Heart left ventricle (tissue), 16 donors: ENCODE data around the gene ACADL. TPM values are rescaled to one million over a fixed set of nuclear protein-coding genes. Genes with fewer than 3 reads are reported as not detected.

Experiments
- ATAC-seq, 4 donors: fragments of 200-7000 bp; cut with Tn5 transposase; one replicate each; pipeline ENCODE4 v1.9.1; 2020 to 2022; ENCODE audit warnings: moderate library complexity in 4 of 4, mild to moderate bottlenecking in 3 of 4, moderate number of reproducible peaks in 1 of 4
- DNase-seq, 5 donors: peaks; one replicate each; pipeline ENCODE4 v3.0.0-alpha.2; 2020
- H3K27ac ChIP-seq, 12 donors: fragments of 200-600 bp; sonication (generic) in 4 of 12; one replicate each; pipeline versions ENCODE4 v1.5.0 to v1.8.0; 2016 to 2022; ENCODE audit warnings: mild to moderate bottlenecking in 2 of 12
- H3K27me3 ChIP-seq, 9 donors: fragments of 200-600 bp; sonication (generic) in 2 of 9; one replicate each; pipeline versions ENCODE4 v1.5.1 to v1.8.0; 2016 to 2022; ENCODE audit warnings: mild to moderate bottlenecking in 3 of 9
- H3K36me3 ChIP-seq, 9 donors: fragments of 200-600 bp; sonication (generic) in 2 of 9; one replicate each; pipeline versions ENCODE4 v1.5.0 to v1.8.0; 2018 to 2022; ENCODE audit warnings: mild to moderate bottlenecking in 2 of 9
- H3K4me1 ChIP-seq, 12 donors: fragments of 200-600 bp; sonication (generic) in 4 of 12; one replicate each; pipeline versions ENCODE4 v1.5.0 to v1.8.0; 2016 to 2022; ENCODE audit warnings: mild to moderate bottlenecking in 3 of 12
- H3K4me3 ChIP-seq, 12 donors: fragments of 200-600 bp; sonication (generic) in 4 of 12; one replicate each; pipeline versions ENCODE4 v1.5.0 to v1.8.0; 2017 to 2022; ENCODE audit warnings: mild to moderate bottlenecking in 9 of 12, moderate library complexity in 4 of 12
- H3K9me3 ChIP-seq, 12 donors: fragments of 200-600 bp; sonication (generic) in 4 of 12; one replicate each; pipeline versions ENCODE4 v1.5.0 to v1.8.0; 2016 to 2022; ENCODE audit warnings: mild to moderate bottlenecking in 1 of 12
- POLR2A ChIP-seq, 2 donors: fragments of 450-650 bp; IDR thresholded peaks; one replicate each; pipeline ENCODE4 v1.6.1; 2017; ENCODE audit warnings: antibody characterized with exemption in 2 of 2, mild to moderate bottlenecking in 2 of 2, moderate library complexity in 2 of 2
- WGBS, 4 donors: extraction: QIAGEN DNeasy Blood & Tissue Kit in 2 of 4; methylation state at CpG; one replicate each; pipeline versions ENCODE4 v1.1.5 to v1.1.7; 2013 to 2018; 5-methylcytosine and 5-hydroxymethylcytosine counted together
- intact Hi-C, 10 donors: fragments of 100-400 bp; cut with DNase I; formaldehyde crosslinking; loops; one replicate each; pipeline versions ENCODE4 v1.11.1 to v1.14.2; 2022
- polyA plus RNA-seq, 2 donors: library from polyadenylated mRNA; stranded (reverse); fragments of 200-250 nt; gene quantifications; one replicate each; pipeline ENCODE4 v1.2.3, GENCODE V29; 2013
- total RNA-seq, 9 donors: library from RNA; depleted of rRNA in 2 of 9; stranded (reverse); fragments of >200 nt in 2 of 9; fragmentation: NEBNext Ultra II Directional in 3 of 9; extraction: Animal tissue kit (Norgen Biotek cat#: 25700) in 3 of 9; gene quantifications; one replicate each; pipeline versions ENCODE4 v1.1.0 to v1.2.4, GENCODE V29; 2016 to 2023
- TF ChIP-seq, protein P1 (sequence below), 12 donors: fragments of 200-600 bp; sonication (generic) in 4 of 12; IDR thresholded peaks; one replicate each; pipeline versions ENCODE4 v1.5.0 to v1.8.0; 2018 to 2022; ENCODE audit warnings: antibody characterized with exemption in 12 of 12, mild to moderate bottlenecking in 5 of 12
- donor health status: ischemic (EF 13 %, LVEDD 7.1; RV severe dilation, severe dysfunction).
- donor health status: healthy with polysubstance abuse.
- donor health status: DM: no; HTN: yes; CAD: no.
- donor health status: DM: no; HTN: no; CAD: no.
- donor health status: ischemic (EF 25% LVEDD 6.9; RV normal size, moderate dysfunction).
- donor health status: ischemic (EF 25% LVEDD 5.7; RV mildly dilated, moderate dysfunction).
- donor health status: healthy.
- donor health status: DM: yes; HTN: yes; CAD: no.
- donor health status: ischemic (EF 35%, LVEDD 5.7; RV mildly dilated, moderate dysfunction).
- donor health status: nonischemic (EF 11% LVEDD 7.7; RV severe dilation, severe dysfunction).
- donor health status: DM: yes; HTN: yes; CAD: no.
- donor health status: PGD.
- donor health status: ischemic (EF 29% LVEDD 5.4; RV normal size, mild dysfunction).
- donor health status: nonischemic (EF 23%, LVEDD 6.1; RV moderate dilation, normal function).

ACADL gene
- total and polyA plus RNA-seq, 11 donors, result 0.21 to 2.8 (median 0.49) TPM

GRCh38 chr2:210170446-210171303, 54.6 kb downstream of the ACADL start:
- H3K27ac ChIP-seq, result peak overlapping the region; percentile 97 to 100 (median 99)
- H3K4me1 ChIP-seq, result peaks cover 3 to 49% (median 35%) of the 10 kb centered on the region in 12 donors
- intact Hi-C loops, result loop anchor here in 6 of 10 donors (1.0 to 5.0 kb wide), 3 partner anchors 168 kb away; partner anchors contain the start of gene RPE (in 6 of the 6)
- ATAC-seq, result peak; percentile 86 to 92 (median 87)
- 0 to 1% (median 1%) methylated on average over 19 to 64 of the region's 64 CpGs for WGBS, 4 donors
- H3K4me3 ChIP-seq, result peak overlapping the region; percentile 74 to 97 (median 90)
- no peaks in the 10 kb centered on the region for H3K36me3 ChIP-seq
- H3K9me3 ChIP-seq, result no peaks in the 10 kb centered on the region
- H3K27me3 ChIP-seq, result no peaks in the 10 kb centered on the region
- TF ChIP-seq POLR2A (IDR thresholded peaks at IDR 0.05), result peak in 1 of 2 donors; percentile 92
- TF ChIP-seq, protein P1, sequence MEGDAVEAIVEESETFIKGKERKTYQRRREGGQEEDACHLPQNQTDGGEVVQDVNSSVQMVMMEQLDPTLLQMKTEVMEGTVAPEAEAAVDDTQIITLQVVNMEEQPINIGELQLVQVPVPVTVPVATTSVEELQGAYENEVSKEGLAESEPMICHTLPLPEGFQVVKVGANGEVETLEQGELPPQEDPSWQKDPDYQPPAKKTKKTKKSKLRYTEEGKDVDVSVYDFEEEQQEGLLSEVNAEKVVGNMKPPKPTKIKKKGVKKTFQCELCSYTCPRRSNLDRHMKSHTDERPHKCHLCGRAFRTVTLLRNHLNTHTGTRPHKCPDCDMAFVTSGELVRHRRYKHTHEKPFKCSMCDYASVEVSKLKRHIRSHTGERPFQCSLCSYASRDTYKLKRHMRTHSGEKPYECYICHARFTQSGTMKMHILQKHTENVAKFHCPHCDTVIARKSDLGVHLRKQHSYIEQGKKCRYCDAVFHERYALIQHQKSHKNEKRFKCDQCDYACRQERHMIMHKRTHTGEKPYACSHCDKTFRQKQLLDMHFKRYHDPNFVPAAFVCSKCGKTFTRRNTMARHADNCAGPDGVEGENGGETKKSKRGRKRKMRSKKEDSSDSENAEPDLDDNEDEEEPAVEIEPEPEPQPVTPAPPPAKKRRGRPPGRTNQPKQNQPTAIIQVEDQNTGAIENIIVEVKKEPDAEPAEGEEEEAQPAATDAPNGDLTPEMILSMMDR (IDR thresholded peaks at IDR 0.05), result peak in 2 of 12 donors; percentile 4 to 20
- peak; percentile 95 to 99 (median 96) for DNase-seq

DNA sequence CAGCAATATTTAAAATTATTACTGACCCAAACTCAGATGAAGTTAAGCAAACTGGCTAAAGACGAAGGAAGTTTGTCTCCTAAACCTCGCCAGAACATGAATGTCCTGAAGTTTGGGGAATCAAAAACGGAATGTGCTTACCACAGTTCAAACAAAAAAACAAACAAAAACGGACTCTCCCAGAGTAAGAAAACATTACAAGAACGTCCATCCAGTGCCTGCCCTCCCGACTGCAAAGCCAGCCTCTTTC, 55.1 kb downstream of the ACADL start:
- WGBS, 4 donors, result 0 to 1% (median 0%) methylated on average over 6 of the region's 6 CpGs
- Histone ChIP-seq H3K4me1 (peaks cover 3 to 52% (median 37%) of the 10 kb centered on the region in 12 donors), H3K4me3 (peak overlapping the region; percentile 32 to 97 (median 90)), H3K36me3 (no peaks in the 10 kb centered on the region), H3K9me3 (no peaks in the 10 kb centered on the region), H3K27ac (peak overlapping the region; percentile 97 to 100 (median 99)), H3K27me3 (no peaks in the 10 kb centered on the region)
- intact Hi-C loops, result loop anchor here in 5 of 10 donors (2.0 to 5.0 kb wide), 2 partner anchors 167 to 168 kb away; partner anchors contain the start of gene RPE (in 5 of the 5)
- DNase-seq (no peak), ATAC-seq (no peak)
- TF ChIP-seq, protein P1 (IDR thresholded peaks at IDR 0.05), result no peak
- TF ChIP-seq POLR2A (IDR thresholded peaks at IDR 0.05), result no peak

- H3K4me1 ChIP-seq, result peaks cover 3 to 52% (median 37%) of the 10 kb centered on the region in 12 donors
- WGBS, 4 donors, result 20 to 26% (median 23%) methylated on average over 6 of the region's 6 CpGs
- peak overlapping the region; percentile 97 to 100 (median 99) for H3K27ac ChIP-seq
- no peaks in the 10 kb centered on the region for H3K36me3 ChIP-seq
- H3K4me3 ChIP-seq, result peak overlapping the region; percentile 32 to 97 (median 90)
- intact Hi-C loops, result loop anchor here in 5 of 10 donors (2.0 to 10.0 kb wide), 3 partner anchors 65 to 167 kb away; partner anchors contain the start of gene RPE (in 5 of the 5)
- no peaks in the 10 kb centered on the region for H3K9me3 ChIP-seq
- ATAC-seq, result peak in 1 of 4 donors; percentile 4
- TF ChIP-seq POLR2A (IDR thresholded peaks at IDR 0.05), result no peak
- no peak for DNase-seq
- H3K27me3 ChIP-seq, result no peaks in the 10 kb centered on the region
Observed at GRCh38 chr2:210169516-210170195, 55.6 kb downstream of the ACADL start.

DNA sequence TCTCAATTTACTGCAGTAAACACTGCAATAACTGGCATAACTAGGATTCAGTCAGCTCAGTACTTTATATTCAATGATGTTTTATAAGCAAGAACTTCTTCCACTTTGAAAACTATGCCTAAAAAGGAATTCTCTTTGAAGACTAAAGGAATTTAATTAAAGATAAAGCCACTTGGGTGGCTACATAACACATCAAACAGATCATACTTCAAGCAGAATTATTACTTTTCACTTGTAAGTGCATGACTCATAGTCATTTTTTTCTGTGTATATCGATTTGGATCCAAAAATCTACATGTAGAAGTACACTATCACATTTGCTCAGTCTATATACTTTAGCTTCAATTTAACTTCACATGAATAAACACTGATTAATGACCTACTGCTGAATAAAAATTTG, 58.0 kb downstream of the ACADL start:
- Histone ChIP-seq H3K27me3 (no peaks in the 10 kb centered on the region), H3K4me3 (peak overlapping the region in 2 of 12 donors; percentile 13 to 91), H3K36me3 (no peaks in the 10 kb centered on the region), H3K4me1 (peaks cover 4 to 59% (median 47%) of the 10 kb centered on the region in 12 donors), H3K9me3 (no peaks in the 10 kb centered on the region), H3K27ac (peak overlapping the region in 11 of 12 donors; percentile 18 to 100 (median 99))
- intact Hi-C loops, result loop anchor here in 1 of 10 donors (10.0 kb wide), 1 partner anchor 62 kb away; no protein-coding TSS in a partner anchor
- 21 to 63% (median 37%) methylated on average over 1 of the region's 1 CpG for WGBS, 4 donors
- DNase-seq (no peak), ATAC-seq (no peak)
- TF ChIP-seq POLR2A (IDR thresholded peaks at IDR 0.05), result no peak
- TF ChIP-seq, protein P1 (IDR thresholded peaks at IDR 0.05), result no peak
